ENCODE data around the gene ACOX1. TPM values are rescaled to one million over a fixed set of nuclear protein-coding genes. Genes with fewer than 3 reads are reported as not detected.

ACOX1 gene
- total and polyA plus RNA-seq, 2 of the 13 experiments (the other 11 are each of a cell fraction or from before 2014, with no cell fraction given) = 86.4 to 120 TPM

- TF ChIP-seq ZHX1 (CRISPR knock-in tag; IDR thresholded peaks at IDR 0.05; ENCODE audit: low read depth) (peak; percentile 23; the same call in 1 of the 2 replicates), ZNF782 (CRISPR knock-in tag; IDR thresholded peaks at IDR 0.05; ENCODE audit: borderline replicate concordance) (peak; percentile 98; the same call in 1 of the 2 replicates), ZNF597 (CRISPR knock-in tag; IDR thresholded peaks at IDR 0.05) (no peak), MLX (CRISPR knock-in tag; IDR thresholded peaks at IDR 0.05) (0 out of 2 replicates have a peak, but pooled peaks have one; percentile 61), MTF2 (CRISPR knock-in tag; IDR thresholded peaks at IDR 0.05; ENCODE audit: borderline replicate concordance) (no peak; the same call in 1 of the 2 replicates), XRCC5 (optimal IDR thresholded peaks at IDR 0.05; ENCODE audit: low read length) (peak; percentile 23), FOSL1 (CRISPR knock-in tag; IDR thresholded peaks at IDR 0.05; ENCODE audit: borderline replicate concordance) (no peak), FOXC1 (CRISPR knock-in tag; IDR thresholded peaks at IDR 0.05; ENCODE audit: borderline replicate concordance) (peak; percentile 67; the same call in 1 of the 2 replicates), ZNF720 (CRISPR knock-in tag; IDR thresholded peaks at IDR 0.05) (no peak), ZNF251 (CRISPR knock-in tag; IDR thresholded peaks at IDR 0.05) (no peak), ZNF740 (CRISPR knock-in tag; IDR thresholded peaks at IDR 0.05) (peak; percentile 99), TEAD2 (CRISPR knock-in tag; IDR thresholded peaks at IDR 0.05) (0 out of 2 replicates have a peak, but pooled peaks have one; percentile 20), ZNF276 (CRISPR knock-in tag; IDR thresholded peaks at IDR 0.05; ENCODE audit: low read depth) (no peak; the same call in 1 of the 2 replicates), ZNF672 (CRISPR knock-in tag; IDR thresholded peaks at IDR 0.05) (no peak), ZNF235 (CRISPR knock-in tag; IDR thresholded peaks at IDR 0.05; ENCODE audit: borderline replicate concordance) (no peak), MXD4 (CRISPR knock-in tag; IDR thresholded peaks at IDR 0.05) (peak; percentile 73), YEATS4 (CRISPR knock-in tag; IDR thresholded peaks at IDR 0.05; ENCODE audit: borderline replicate concordance) (peak; percentile 82), ZFP90 (CRISPR knock-in tag; IDR thresholded peaks at IDR 0.05; ENCODE audit: borderline replicate concordance) (0 out of 2 replicates have a peak, but pooled peaks have one; percentile 28), TSC22D2 (CRISPR knock-in tag; IDR thresholded peaks at IDR 0.05; ENCODE audit: borderline replicate concordance) (peak; percentile 52; the same call in 1 of the 2 replicates), ZNF878 (CRISPR knock-in tag; IDR thresholded peaks at IDR 0.05) (peak; percentile 58; the same call in 1 of the 2 replicates), SSRP1 (CRISPR knock-in tag; IDR thresholded peaks at IDR 0.05) (no peak), KDM5B (CRISPR knock-in tag; IDR thresholded peaks at IDR 0.05; ENCODE audit: borderline replicate concordance) (no peak; the same call in 1 of the 2 replicates)
Measured at GRCh38 chr17:75891605-75892555, 87.1 kb downstream of the ACOX1 start (continued).
